Spleen (tissue), 11 donors: Measurements from ENCODE around the gene BTRC. TPM values are rescaled to one million over a fixed set of nuclear protein-coding genes. Genes with fewer than 3 reads are reported as not detected.

Experiments
- DNase-seq: peaks from one replicate; pipeline ENCODE4 v3.0.0-alpha.2; 2020
- H3K27ac ChIP-seq, 8 donors: fragments of 200-600 bp; sonication (generic) in 7 of 8; 1 replicate in 4 of 8; 2 replicates in 4 of 8; pipeline versions ENCODE4 v1.5.0 to v1.8.0; 2016 to 2021; ENCODE audit warnings: inconsistent platforms in 4 of 8, mild to moderate bottlenecking in 4 of 8, moderate library complexity in 1 of 8
- H3K27me3 ChIP-seq, 7 donors: fragments of 200-600 bp; sonication (generic) in 6 of 7; replicated peaks in 1 of 7; 1 replicate in 4 of 7; 2 replicates in 3 of 7; pipeline versions ENCODE4 v1.5.0 to v1.8.0; 2016 to 2021; ENCODE audit warnings: inconsistent platforms in 3 of 7, mild to moderate bottlenecking in 1 of 7
- H3K36me3 ChIP-seq, 6 donors: fragments of 200-600 bp; sonication (generic) in 5 of 6; 1 replicate in 4 of 6; 2 replicates in 2 of 6; pipeline versions ENCODE4 v1.5.0 to v1.8.0; 2016 to 2021; ENCODE audit warnings: inconsistent platforms in 2 of 6
- H3K4me1 ChIP-seq, 6 donors: fragments of 200-600 bp; sonication (generic) in 5 of 6; 1 replicate in 3 of 6; 2 replicates in 3 of 6; pipeline versions ENCODE4 v1.5.0 to v1.8.0; 2016 to 2021; ENCODE audit warnings: inconsistent platforms in 3 of 6
- H3K4me3 ChIP-seq, 8 donors: fragments of 200-600 bp; sonication (generic) in 7 of 8; 1 replicate in 4 of 8; 2 replicates in 4 of 8; pipeline versions ENCODE4 v1.5.0 to v1.8.0; 2016 to 2021; ENCODE audit warnings: inconsistent platforms in 4 of 8, mild to moderate bottlenecking in 4 of 8, moderate library complexity in 2 of 8
- H3K9me3 ChIP-seq, 8 donors: fragments of 200-600 bp; sonication (generic) in 7 of 8; 1 replicate in 4 of 8; 2 replicates in 4 of 8; pipeline versions ENCODE4 v1.5.0 to v1.8.0; 2016 to 2021; ENCODE audit warnings: inconsistent platforms in 4 of 8
- CTCF ChIP-seq, 11 experiments: fragments of 200-600 bp in 7 of 11; fragments of 450-650 bp in 4 of 11; sonication (generic) in 4 of 11; IDR thresholded peaks in 8 of 11; conservative IDR thresholded peaks in 3 of 11; 1 replicate in 7 of 11; 2 replicates in 4 of 11; pipeline versions ENCODE4 v1.4.0 to v1.8.0; 2016 to 2021; ENCODE audit warnings: antibody characterized with exemption in 11 of 11, inconsistent platforms in 4 of 11, mild to moderate bottlenecking in 1 of 11
- POLR2A ChIP-seq, 3 donors: fragments of 450-650 bp; IDR thresholded peaks; one replicate each; pipeline ENCODE4 v1.5.1; 2017; ENCODE audit warnings: antibody characterized with exemption in 3 of 3, mild to moderate bottlenecking in 1 of 3
- POLR2AphosphoS5 ChIP-seq, 3 donors: sonication (generic); formaldehyde crosslinking; IDR thresholded peaks; one replicate each; pipeline ENCODE4 v1.5.1; 2017; ENCODE audit warnings: antibody characterized with exemption in 3 of 3
- WGBS, 5 donors: extraction: QIAGEN DNeasy Blood & Tissue Kit in 3 of 5; methylation state at CpG; one replicate each; pipeline versions ENCODE4 v1.1.5 to v1.1.7; 2013 to 2018; 5-methylcytosine and 5-hydroxymethylcytosine counted together
- intact Hi-C: fragments of 100-400 bp; cut with DNase I; formaldehyde crosslinking; loops from one replicate; pipeline ENCODE4 v1.15.0; 2023; ENCODE audit warnings: low total_unique reads
- polyA plus RNA-seq, 3 donors: library from polyadenylated mRNA; stranded (reverse); fragments of 200-250 nt; gene quantifications; one replicate each; pipeline ENCODE4 v1.2.1, GENCODE V29; 2013
- total RNA-seq, 7 donors: library from RNA; depleted of rRNA in 3 of 7; stranded (reverse); fragments of >200 nt in 3 of 7; fragmentation: NEBNext Ultra II Directional in 4 of 7; extraction: Animal tissue kit (Norgen Biotek cat#: 25700) in 4 of 7; gene quantifications; one replicate each; pipeline versions ENCODE4 v1.1.0 to v1.2.1, GENCODE V29; 2016 to 2021
- donor health status: healthy with polysubstance abuse.
- donor health status: DM: no; HTN: no; CAD: no; lungs with moderate emphysema.
- donor health status: DM: no; HTN: no; CAD: no.
- donor health status: Bipolar disorder and iron deficiency.
- donor health status: healthy.
- donor health status: DM: no; HTN: no; CAD: no.
- donor health status: DM: yes; HTN: yes; CAD: no.

Gene BTRC
- total and polyA plus RNA-seq, 10 donors, result 2.7 to 23.9 (median 19.3) TPM

- H3K4me1 ChIP-seq, result peaks cover 0 to 15% (median 6%) of the 10 kb centered on the region in 6 donors
- WGBS, 5 donors, result 44 to 61% (median 56%) methylated on average over 7 of the region's 7 CpGs
- intact Hi-C loops, result no loop called here
- H3K27ac ChIP-seq, result no peak overlapping the region
- TF ChIP-seq POLR2A (IDR thresholded peaks at IDR 0.05), result no peak
- no peak for TF ChIP-seq CTCF (IDR thresholded peaks at IDR 0.05 in 8 of 11, conservative IDR thresholded peaks at IDR 0.05 in 3 of 11)
- no peak for TF ChIP-seq POLR2AphosphoS5 (IDR thresholded peaks at IDR 0.05)
- peaks cover 0 to 24% (median 0%) of the 10 kb centered on the region in 6 donors for H3K36me3 ChIP-seq
- no peak for DNase-seq
- no peaks in the 10 kb centered on the region for H3K27me3 ChIP-seq
- no peak overlapping the region for H3K4me3 ChIP-seq
- H3K9me3 ChIP-seq, result no peaks in the 10 kb centered on the region
Measured at GRCh38 chr10:101375076-101375475, 21.1 kb downstream of the BTRC start.

GRCh38 chr10:101379663-101380352, 25.8 kb downstream of the BTRC start:
- intact Hi-C loops, result no loop called here
- no peak for DNase-seq
- Histone ChIP-seq H3K4me3 (no peak overlapping the region), H3K27ac (no peak overlapping the region), H3K9me3 (no peaks in the 10 kb centered on the region), H3K4me1 (peaks cover 0 to 32% (median 13%) of the 10 kb centered on the region in 6 donors), H3K36me3 (peaks cover 0 to 11% (median 0%) of the 10 kb centered on the region in 6 donors), H3K27me3 (no peaks in the 10 kb centered on the region)
- 78 to 88% (median 81%) methylated on average over 5 of the region's 5 CpGs for WGBS, 5 donors
- TF ChIP-seq POLR2A (IDR thresholded peaks at IDR 0.05) (no peak), POLR2AphosphoS5 (IDR thresholded peaks at IDR 0.05) (no peak), CTCF (IDR thresholded peaks at IDR 0.05 in 8 of 11, conservative IDR thresholded peaks at IDR 0.05 in 3 of 11) (no peak)

GRCh38 chr10:101380353-101381017, 26.5 kb downstream of the BTRC start:
- no peak overlapping the region for H3K27ac ChIP-seq
- 54 to 83% (median 60%) methylated on average over 5 of the region's 5 CpGs for WGBS, 5 donors
- no peak for DNase-seq
- intact Hi-C loops, result no loop called here
- peaks cover 0 to 11% (median 0%) of the 10 kb centered on the region in 6 donors for H3K36me3 ChIP-seq
- H3K9me3 ChIP-seq, result no peaks in the 10 kb centered on the region
- TF ChIP-seq POLR2AphosphoS5 (IDR thresholded peaks at IDR 0.05) (no peak), CTCF (IDR thresholded peaks at IDR 0.05 in 8 of 11, conservative IDR thresholded peaks at IDR 0.05 in 3 of 11) (no peak), POLR2A (IDR thresholded peaks at IDR 0.05) (no peak)
- peaks cover 0 to 25% (median 10%) of the 10 kb centered on the region in 6 donors for H3K4me1 ChIP-seq
- H3K4me3 ChIP-seq, result no peak overlapping the region
- no peaks in the 10 kb centered on the region for H3K27me3 ChIP-seq
